Coronary artery (tissue), 2 donors: ENCODE results near the gene CD59.
"Not testable (repeated sequence)": the region's sequence is repeated elsewhere in the genome, so short reads cannot be mapped to it uniquely, and the experiment has no call there.

ENCODE experiments used
- DNase-seq: peaks from one replicate; pipeline ENCODE4 v3.0.0-alpha.2; 2017; ENCODE audit warnings: low spot score
- H3K27ac ChIP-seq, 2 donors: fragments of 200-600 bp; sonication (generic); one replicate each; pipeline ENCODE4 v1.5.1; 2016 to 2019
- H3K4me3 ChIP-seq: fragments of 200-600 bp; sonication (generic); 2 replicates; pipeline ENCODE4 v1.5.1; 2016; ENCODE audit warnings: mild to moderate bottlenecking, moderate library complexity
- CTCF ChIP-seq: fragments of 200-600 bp; sonication (generic); IDR thresholded peaks from one replicate; pipeline ENCODE4 v1.5.1; 2019; ENCODE audit warnings: antibody characterized with exemption

Gene CD59

DNA sequence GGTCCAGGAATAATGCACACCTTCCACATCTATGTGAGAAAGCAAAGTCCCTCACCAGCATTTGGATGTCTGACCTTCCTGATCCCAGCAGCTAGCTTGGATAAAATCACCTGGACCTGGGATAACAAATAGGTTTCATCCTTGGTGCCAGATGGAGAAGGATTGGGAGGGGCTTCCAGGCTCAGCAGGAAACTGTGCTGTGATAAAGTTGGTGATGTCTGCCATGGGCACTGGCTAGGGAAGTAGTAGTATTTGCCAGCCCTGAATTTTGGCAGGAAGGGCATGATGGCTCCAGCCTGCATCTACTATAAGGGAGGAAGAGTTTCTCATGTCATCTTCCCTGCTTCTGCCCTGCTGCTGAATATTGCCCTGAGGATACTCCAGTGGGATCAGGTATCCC, 73.1 kb downstream of the CD59 start:
- no peak overlapping the region for H3K4me3 ChIP-seq
- TF ChIP-seq CTCF = no peak
- H3K27ac ChIP-seq = no peak overlapping the region
- no peak for DNase-seq

- not testable (repeated sequence) for DNase-seq, H3K27ac ChIP-seq, H3K4me3 ChIP-seq
Observed at GRCh38 chr11:33661526-33661925, 74.7 kb downstream of the CD59 start.

DNA sequence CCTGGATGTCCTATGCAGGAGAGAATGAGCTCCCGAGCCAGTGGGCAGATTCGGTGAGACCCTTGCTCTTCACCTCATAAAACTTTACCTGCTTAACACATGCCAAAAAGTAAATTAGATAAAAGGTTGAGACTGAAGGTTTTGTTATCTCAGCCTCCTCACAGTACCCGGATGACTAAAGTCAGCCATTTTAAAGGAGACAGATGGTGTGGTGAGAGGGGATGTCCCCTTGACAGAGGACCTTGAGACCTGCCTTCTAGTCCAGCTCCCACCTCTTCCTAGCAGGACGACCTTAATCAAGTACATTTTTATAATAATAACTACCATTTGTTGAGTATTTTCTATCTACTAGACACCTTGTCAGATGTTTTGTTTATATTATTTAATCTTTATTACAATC, 75.3 kb downstream of the CD59 start:
- DNase-seq = no peak
- Histone ChIP-seq H3K4me3 (no peak overlapping the region), H3K27ac (no peak overlapping the region)
- TF ChIP-seq CTCF = no peak

DNA sequence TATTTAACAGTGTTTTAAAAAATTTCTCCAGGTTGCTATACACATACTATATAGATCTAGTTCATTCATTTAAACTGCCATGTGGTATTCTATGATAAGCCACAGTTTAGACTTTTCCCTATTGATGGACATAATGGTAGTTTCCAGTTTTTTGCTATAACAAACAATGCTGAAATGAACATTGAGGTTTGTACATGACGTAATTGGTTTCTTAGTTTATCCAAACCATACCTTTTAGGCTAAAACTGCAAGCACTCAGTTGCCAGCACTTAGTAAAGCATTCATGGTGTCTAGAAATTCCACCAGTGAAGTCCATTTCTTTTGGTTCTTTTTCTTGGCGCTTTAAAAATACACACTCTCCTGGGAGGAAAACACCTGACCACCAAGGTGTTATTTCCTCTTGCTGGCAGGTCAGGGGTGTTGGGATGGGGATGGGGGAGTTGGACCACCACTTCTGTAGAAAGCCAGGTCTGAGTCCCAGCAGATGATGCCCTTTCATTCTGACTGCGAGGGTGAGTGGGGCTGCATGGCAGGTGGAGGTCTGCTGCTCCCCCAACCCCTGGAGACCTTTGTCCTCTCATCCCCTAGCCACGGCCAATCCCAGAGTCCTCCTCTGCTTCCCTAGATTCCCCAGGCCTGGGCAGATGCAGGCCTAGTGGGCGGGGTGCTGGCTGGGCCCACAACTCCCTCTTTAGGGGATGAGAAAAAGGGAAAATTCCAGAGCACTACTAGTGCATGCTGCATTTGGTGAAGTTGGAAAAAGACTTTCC, 76.7 kb downstream of the CD59 start:
- no peak for TF ChIP-seq CTCF
- no peak for DNase-seq
- Histone ChIP-seq H3K27ac (no peak overlapping the region), H3K4me3 (no peak overlapping the region)

DNA sequence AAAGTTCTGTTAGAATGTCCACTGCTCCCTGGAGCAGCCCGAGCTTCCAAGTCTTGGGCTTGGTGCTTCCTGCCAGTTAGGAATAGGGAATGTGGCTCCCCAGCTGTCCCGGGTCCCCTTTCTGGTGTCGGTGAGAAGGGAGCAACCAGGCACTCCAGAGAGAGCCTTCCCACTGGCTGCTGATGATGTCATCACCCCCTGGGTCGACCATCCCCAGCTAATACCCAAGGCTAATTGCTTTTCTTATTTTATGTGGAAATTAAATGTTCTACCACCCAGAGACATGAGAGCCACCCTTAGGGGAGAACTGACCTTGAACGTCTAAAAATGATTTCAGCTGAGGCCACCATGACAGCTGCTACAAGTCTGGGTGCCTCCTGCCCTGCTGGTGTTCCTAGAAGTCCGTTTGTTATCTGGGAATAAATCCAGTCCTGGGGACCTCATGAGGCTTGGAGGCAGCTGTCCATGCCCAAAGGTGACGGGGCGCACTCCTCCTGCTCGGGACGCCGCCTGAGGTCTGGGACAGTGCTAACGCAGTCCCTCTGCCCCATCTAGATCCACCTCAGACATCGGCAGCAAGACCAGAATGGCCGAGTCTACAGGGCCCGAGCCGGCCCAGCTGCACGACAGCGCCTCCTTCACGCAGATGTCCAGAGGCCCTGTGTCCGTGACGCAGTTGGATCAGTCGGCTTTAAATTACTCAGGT, 77.9 kb downstream of the CD59 start:
- no peak for DNase-seq
- H3K4me3 ChIP-seq = no peak overlapping the region
- H3K27ac ChIP-seq = no peak overlapping the region
- no peak for TF ChIP-seq CTCF

GRCh38 chr11:33657757-33658156, 78.5 kb downstream of the CD59 start:
- Histone ChIP-seq H3K27ac (no peak overlapping the region), H3K4me3 (no peak overlapping the region)
- no peak for DNase-seq
- TF ChIP-seq CTCF = no peak

DNA sequence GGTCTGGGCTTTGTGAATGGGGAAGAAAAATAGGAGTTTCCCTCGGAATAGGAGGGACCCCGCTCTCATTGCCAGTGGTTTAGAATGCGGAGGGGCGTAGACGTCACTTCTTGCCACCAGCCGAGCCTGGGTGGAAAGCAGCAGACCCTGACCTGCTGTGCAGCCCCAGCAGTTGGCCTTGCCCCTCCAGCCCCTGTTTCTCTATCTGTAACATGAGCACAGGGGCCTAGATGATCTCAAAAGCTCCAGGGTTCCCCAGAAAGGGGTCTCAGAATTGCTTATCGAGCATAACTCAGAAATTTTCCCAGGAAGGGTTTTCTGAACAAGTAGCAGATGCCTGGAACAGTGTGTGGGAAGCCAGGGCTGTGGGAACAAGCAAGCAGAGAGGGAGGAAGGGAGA, 79.5 kb downstream of the CD59 start:
- Histone ChIP-seq H3K4me3 (no peak overlapping the region), H3K27ac (no peak overlapping the region)
- no peak for DNase-seq
- no peak for TF ChIP-seq CTCF
